Esophagus muscularis mucosa (tissue), 4 donors: ENCODE results near the gene PRKAG2. TPM values are rescaled to one million over a fixed set of nuclear protein-coding genes. Genes with fewer than 3 reads are reported as not detected.

ENCODE experiments used
- DNase-seq: peaks from one replicate; pipeline ENCODE4 v3.0.0-alpha.2; 2017; ENCODE audit errors: extremely low spot score
- H3K27ac ChIP-seq, 4 donors: fragments of 200-600 bp; sonication (generic); replicated peaks in 1 of 4; 1 replicate in 3 of 4; 2 replicates in 1 of 4; pipeline ENCODE4 v1.5.1; 2016 to 2019; ENCODE audit warnings: mild to moderate bottlenecking in 1 of 4
- H3K27me3 ChIP-seq, 4 donors: fragments of 200-600 bp; sonication (generic); one replicate each; pipeline versions ENCODE4 v1.5.1 to v1.6.0; 2016 to 2019
- H3K36me3 ChIP-seq, 4 donors: fragments of 200-600 bp; sonication (generic); one replicate each; pipeline ENCODE4 v1.5.1; 2016 to 2019
- H3K4me1 ChIP-seq, 4 donors: fragments of 200-600 bp; sonication (generic); one replicate each; pipeline ENCODE4 v1.5.1; 2016 to 2019
- H3K4me3 ChIP-seq, 4 donors: fragments of 200-600 bp; sonication (generic); 1 replicate in 2 of 4; 2 replicates in 2 of 4; pipeline ENCODE4 v1.5.1; 2016 to 2019; ENCODE audit warnings: mild to moderate bottlenecking in 4 of 4, moderate library complexity in 1 of 4
- H3K9me3 ChIP-seq, 4 donors: fragments of 200-600 bp; sonication (generic); 1 replicate in 3 of 4; 2 replicates in 1 of 4; pipeline ENCODE4 v1.5.1; 2016 to 2019
- EP300 ChIP-seq: sonication (generic); formaldehyde crosslinking; IDR thresholded peaks from one replicate; pipeline ENCODE4 v1.6.1; 2017; ENCODE audit warnings: antibody characterized with exemption
- POLR2A ChIP-seq: fragments of 450-650 bp; IDR thresholded peaks from one replicate; pipeline ENCODE4 v1.6.1; 2017; ENCODE audit warnings: antibody characterized with exemption, moderate library complexity, mild to moderate bottlenecking, low read depth
- POLR2AphosphoS5 ChIP-seq, 2 donors: sonication (generic); formaldehyde crosslinking; IDR thresholded peaks; one replicate each; pipeline ENCODE4 v1.6.1; 2017; ENCODE audit warnings: antibody characterized with exemption in 2 of 2
- WGBS: methylation state at CpG from one replicate; pipeline ENCODE4 v1.1.5; 2018; 5-methylcytosine and 5-hydroxymethylcytosine counted together
- intact Hi-C: fragments of 100-400 bp; cut with DNase I; formaldehyde crosslinking; loops from one replicate; pipeline ENCODE4 v1.15.1; 2023
- total RNA-seq, 4 donors: library from RNA; depleted of rRNA; stranded (reverse); fragments of >200 nt; gene quantifications; one replicate each; pipeline versions ENCODE4 v1.1.0 to v1.2.1, GENCODE V29; 2016
- TF ChIP-seq, protein P1 (sequence below), 3 experiments: fragments of 200-600 bp in 2 of 3; fragments of 450-650 bp in 1 of 3; sonication (generic) in 2 of 3; IDR thresholded peaks; one replicate each; pipeline ENCODE4 v1.5.1; 2017 to 2019; ENCODE audit warnings: antibody characterized with exemption in 3 of 3, mild to moderate bottlenecking in 2 of 3, moderate library complexity in 1 of 3

The PRKAG2 gene
- total RNA-seq, 4 donors from 2014 or later: 51.3 to 97.2 (median 77.5) TPM

DNA sequence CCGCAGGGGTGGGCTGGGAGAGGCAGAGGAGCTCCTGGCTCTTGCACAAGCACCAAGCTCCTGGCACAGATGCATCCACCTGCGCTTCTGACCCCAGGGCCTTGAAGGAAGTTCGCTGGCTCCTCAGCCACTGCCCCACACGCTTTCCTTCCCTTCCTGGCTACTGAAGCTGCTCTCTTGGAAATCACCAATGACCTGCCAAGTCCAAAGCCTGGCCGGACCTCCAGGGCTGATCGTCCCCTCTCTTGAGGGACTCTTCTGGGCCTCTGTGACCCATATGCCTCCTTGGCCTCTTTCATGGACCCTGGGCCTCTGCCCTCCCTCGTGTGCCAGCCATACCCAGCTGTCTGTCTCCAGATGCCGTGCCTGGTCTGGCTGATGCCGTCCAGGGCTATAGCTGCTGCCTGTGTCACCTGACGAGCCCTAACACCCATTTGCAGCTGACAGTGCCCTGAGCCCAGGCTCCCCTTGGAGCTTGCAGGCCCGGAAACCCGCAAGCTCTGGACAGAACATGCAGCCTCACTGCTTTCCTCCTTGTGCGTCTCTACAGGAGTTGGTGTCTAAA, 113.4 kb downstream of the PRKAG2 start:
- Histone ChIP-seq H3K9me3 (no peaks in the 10 kb centered on the region), H3K4me1 (peaks cover 8 to 13% (median 11%) of the 10 kb centered on the region in 4 donors), H3K27ac (no peak overlapping the region), H3K36me3 (no peaks in the 10 kb centered on the region), H3K4me3 (no peak overlapping the region), H3K27me3 (no peaks in the 10 kb centered on the region)
- TF ChIP-seq POLR2A: no peak
- no peak for TF ChIP-seq EP300
- no peak for TF ChIP-seq POLR2AphosphoS5 (IDR thresholded peaks at IDR 0.05)
- intact Hi-C loops: loop anchor here (5.0 kb wide), 1 partner anchor 446 kb away; no protein-coding TSS in a partner anchor
- 93% methylated on average over 13 of the region's 13 CpGs for WGBS
- no peak for DNase-seq

DNA sequence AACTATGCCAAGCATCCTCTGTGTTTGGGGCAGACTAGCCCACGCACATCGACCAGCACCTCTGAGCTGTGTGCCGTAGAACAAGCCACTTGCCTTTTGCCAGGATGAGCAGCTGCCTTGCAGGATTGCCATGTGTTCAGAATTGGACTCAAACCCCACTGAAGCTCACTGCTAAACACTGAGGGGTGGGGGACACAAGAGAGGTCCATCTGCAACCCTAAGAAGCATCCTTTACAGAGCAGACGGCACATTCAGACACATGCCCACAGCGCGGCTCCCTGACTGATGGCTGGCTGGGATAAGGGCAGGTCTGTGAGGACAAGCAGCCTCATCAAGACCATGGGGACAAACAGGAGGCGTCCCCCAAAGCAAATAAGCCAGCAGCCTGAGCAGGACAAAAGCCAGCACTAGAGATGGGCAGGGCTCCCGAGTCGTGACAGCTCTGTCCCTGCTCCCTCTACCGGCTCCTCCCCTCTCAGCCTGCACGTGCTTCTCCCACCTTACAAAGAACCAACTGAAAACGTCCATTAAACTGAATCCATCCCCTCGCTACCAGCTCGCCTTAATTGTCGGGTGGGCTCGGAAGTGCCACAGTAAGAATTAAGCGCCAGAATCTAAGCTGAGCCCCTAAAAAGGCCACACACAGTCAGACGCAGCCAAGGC, 114.2 kb downstream of the PRKAG2 start:
- no peaks in the 10 kb centered on the region for H3K9me3 ChIP-seq
- no peak overlapping the region for H3K27ac ChIP-seq
- no peak for DNase-seq
- peaks cover 12 to 21% (median 19%) of the 10 kb centered on the region in 4 donors for H3K4me1 ChIP-seq
- intact Hi-C loops: loop anchor here (5.0 kb wide), 1 partner anchor 445 kb away; no protein-coding TSS in a partner anchor
- no peaks in the 10 kb centered on the region for H3K27me3 ChIP-seq
- no peak for TF ChIP-seq EP300
- TF ChIP-seq POLR2A: no peak
- TF ChIP-seq POLR2AphosphoS5 (IDR thresholded peaks at IDR 0.05): no peak
- TF ChIP-seq, protein P1, sequence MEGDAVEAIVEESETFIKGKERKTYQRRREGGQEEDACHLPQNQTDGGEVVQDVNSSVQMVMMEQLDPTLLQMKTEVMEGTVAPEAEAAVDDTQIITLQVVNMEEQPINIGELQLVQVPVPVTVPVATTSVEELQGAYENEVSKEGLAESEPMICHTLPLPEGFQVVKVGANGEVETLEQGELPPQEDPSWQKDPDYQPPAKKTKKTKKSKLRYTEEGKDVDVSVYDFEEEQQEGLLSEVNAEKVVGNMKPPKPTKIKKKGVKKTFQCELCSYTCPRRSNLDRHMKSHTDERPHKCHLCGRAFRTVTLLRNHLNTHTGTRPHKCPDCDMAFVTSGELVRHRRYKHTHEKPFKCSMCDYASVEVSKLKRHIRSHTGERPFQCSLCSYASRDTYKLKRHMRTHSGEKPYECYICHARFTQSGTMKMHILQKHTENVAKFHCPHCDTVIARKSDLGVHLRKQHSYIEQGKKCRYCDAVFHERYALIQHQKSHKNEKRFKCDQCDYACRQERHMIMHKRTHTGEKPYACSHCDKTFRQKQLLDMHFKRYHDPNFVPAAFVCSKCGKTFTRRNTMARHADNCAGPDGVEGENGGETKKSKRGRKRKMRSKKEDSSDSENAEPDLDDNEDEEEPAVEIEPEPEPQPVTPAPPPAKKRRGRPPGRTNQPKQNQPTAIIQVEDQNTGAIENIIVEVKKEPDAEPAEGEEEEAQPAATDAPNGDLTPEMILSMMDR (IDR thresholded peaks at IDR 0.05): no peak
- H3K36me3 ChIP-seq: no peaks in the 10 kb centered on the region
- 85% methylated on average over 17 of the region's 18 CpGs for WGBS
- H3K4me3 ChIP-seq: no peak overlapping the region

DNA sequence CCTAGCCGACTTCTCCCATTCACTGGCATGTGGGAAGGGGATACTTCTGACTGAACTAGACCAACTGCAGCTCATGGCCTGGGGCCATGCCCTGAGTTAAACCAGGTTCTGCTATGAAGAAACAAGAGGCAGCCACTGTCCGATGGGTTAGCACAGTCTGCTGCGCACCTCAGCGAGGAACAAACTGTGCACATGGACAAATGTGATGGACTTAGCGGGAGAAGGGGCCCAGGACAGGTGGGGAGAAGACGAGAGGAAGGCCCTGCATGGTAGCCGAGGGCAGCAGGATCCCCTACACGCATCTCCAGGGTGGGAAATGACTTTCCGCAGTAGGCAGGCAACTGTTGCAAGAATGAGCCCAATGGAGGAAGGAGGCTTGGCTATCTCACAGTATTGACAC, 115.0 kb downstream of the PRKAG2 start:
- DNase-seq: no peak
- TF ChIP-seq EP300 (no peak), POLR2A (no peak), POLR2AphosphoS5 (IDR thresholded peaks at IDR 0.05) (no peak)
- TF ChIP-seq, protein P1 (IDR thresholded peaks at IDR 0.05): no peak

DNA sequence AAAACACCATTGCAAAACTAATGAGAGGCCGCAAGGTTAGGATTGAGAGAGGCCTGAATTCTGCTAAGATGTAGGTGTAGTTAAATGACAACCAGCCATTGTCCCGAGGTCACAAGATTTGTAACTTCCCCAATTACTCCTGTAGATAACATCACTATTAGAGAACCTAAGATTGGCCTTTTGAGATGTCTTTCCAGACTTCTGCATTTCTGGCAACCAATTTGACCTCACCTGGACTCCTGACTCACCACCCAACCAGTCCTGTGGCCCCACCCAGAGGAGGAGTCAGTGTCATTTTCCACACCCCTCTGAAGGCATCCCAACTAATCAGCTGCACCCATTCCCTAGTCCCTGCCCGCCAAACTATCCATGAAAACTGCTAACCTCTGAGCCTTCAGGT, 115.7 kb downstream of the PRKAG2 start:
- H3K27ac ChIP-seq: no peak overlapping the region
- no peak for DNase-seq
- 91% methylated on average over 3 of the region's 3 CpGs for WGBS
- H3K27me3 ChIP-seq: no peaks in the 10 kb centered on the region
- H3K4me1 ChIP-seq: peaks cover 24 to 35% (median 34%) of the 10 kb centered on the region in 4 donors
- H3K4me3 ChIP-seq: no peak overlapping the region
- no peaks in the 10 kb centered on the region for H3K36me3 ChIP-seq
- no peaks in the 10 kb centered on the region for H3K9me3 ChIP-seq
- intact Hi-C loops: loop anchor here (5.0 kb wide), 1 partner anchor 444 kb away; no protein-coding TSS in a partner anchor
- TF ChIP-seq POLR2A: no peak
- TF ChIP-seq, protein P1 (IDR thresholded peaks at IDR 0.05): no peak
- TF ChIP-seq EP300: no peak

More for the DNA sequence above, 115.0 kb downstream of the PRKAG2 start:
- intact Hi-C loops: loop anchor here (5.0 kb wide), 1 partner anchor 445 kb away; no protein-coding TSS in a partner anchor
- H3K4me1 ChIP-seq: peaks cover 16 to 28% (median 27%) of the 10 kb centered on the region in 4 donors
- no peak overlapping the region for H3K27ac ChIP-seq
- no peaks in the 10 kb centered on the region for H3K27me3 ChIP-seq
- no peak overlapping the region for H3K4me3 ChIP-seq
- WGBS: 97% methylated on average over 9 of the region's 9 CpGs
- no peaks in the 10 kb centered on the region for H3K36me3 ChIP-seq
- no peaks in the 10 kb centered on the region for H3K9me3 ChIP-seq

DNA sequence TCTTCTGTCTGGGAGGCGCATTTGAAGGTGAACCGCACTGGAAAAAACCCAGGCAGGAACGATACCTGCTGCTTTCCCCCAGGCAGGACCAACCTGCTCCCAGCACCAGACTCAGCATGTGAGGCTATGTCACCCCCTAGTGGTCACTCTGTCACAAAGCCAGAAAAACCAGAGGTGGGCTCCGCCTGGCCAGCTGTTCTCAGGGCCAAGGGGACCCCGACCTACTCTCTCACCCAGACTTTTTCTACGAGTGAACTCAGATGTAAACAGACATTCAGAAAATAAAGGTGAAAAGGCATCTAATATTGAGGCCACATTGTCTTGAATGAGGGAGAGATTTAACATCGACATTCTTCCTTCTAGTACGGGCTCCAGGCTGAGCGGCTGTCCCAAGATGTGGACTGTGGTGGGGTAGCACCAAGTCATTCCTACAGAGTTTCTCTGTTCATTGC, 117.3 kb downstream of the PRKAG2 start:
- 47% methylated on average over 9 of the region's 9 CpGs for WGBS
- Histone ChIP-seq H3K27ac (no peak overlapping the region), H3K27me3 (no peaks in the 10 kb centered on the region), H3K4me1 (peaks cover 40 to 52% (median 50%) of the 10 kb centered on the region in 4 donors), H3K36me3 (no peaks in the 10 kb centered on the region), H3K9me3 (no peaks in the 10 kb centered on the region), H3K4me3 (no peak overlapping the region)
- no peak for DNase-seq
- intact Hi-C loops: loop anchor here (5.0 to 10.0 kb wide), 6 partner anchors 132 to 442 kb away; no protein-coding TSS in a partner anchor
- TF ChIP-seq, protein P1 (IDR thresholded peaks at IDR 0.05): peak; percentile 79 to 90 (median 87)
- no peak for TF ChIP-seq EP300
- TF ChIP-seq POLR2A: no peak
- peak in 1 of 2 donors; percentile 32 for TF ChIP-seq POLR2AphosphoS5 (IDR thresholded peaks at IDR 0.05)
